Amniotic epithelial cell (primary cell): ENCODE data around the gene MYRF.

Experiments
- DNase-seq: peaks from one replicate; pipeline ENCODE4 v3.0.0-alpha.2; 2010; ENCODE audit warnings: low read depth

Gene MYRF

DNA sequence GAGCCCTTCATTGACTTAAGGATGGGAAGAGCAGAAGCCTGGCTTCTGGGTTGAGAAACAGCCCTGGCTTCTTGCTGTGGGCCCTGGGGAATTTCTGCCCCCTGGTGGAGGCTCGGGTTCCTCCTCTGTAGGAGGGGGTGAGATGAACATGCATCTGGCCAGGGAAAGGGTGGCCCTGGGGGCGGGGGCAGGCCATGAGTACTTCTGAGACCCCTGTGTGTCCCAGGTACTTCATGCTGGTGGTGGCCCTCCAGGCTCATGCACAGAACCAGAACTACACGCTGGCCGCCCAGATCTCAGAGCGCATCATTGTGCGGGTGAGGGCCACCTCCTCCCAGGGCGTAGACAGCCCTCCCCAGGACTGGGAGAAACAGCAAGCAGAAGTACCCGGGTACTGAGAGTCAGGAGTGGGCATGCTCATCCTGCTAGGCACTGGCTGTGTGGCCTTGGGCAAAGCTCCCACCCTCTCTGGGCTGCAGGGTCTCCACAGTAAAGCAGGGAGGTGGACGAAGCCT lies 24.2 kb downstream of the MYRF start:
- DNase-seq: peak; percentile 79

- peak; percentile 63 for DNase-seq
These were observed 25.0 kb downstream of the MYRF start for GRCh38 chr11:61777234-61778090.

GRCh38 chr11:61778357-61778886 lies 26.0 kb downstream of the MYRF start:
- DNase-seq: no peak

GRCh38 chr11:61778920-61779650 lies 26.6 kb downstream of the MYRF start:
- no peak for DNase-seq

GRCh38 chr11:61779666-61780525 lies 27.5 kb downstream of the MYRF start:
- DNase-seq: no peak

GRCh38 chr11:61780581-61781162 lies 28.2 kb downstream of the MYRF start:
- no peak for DNase-seq

DNA sequence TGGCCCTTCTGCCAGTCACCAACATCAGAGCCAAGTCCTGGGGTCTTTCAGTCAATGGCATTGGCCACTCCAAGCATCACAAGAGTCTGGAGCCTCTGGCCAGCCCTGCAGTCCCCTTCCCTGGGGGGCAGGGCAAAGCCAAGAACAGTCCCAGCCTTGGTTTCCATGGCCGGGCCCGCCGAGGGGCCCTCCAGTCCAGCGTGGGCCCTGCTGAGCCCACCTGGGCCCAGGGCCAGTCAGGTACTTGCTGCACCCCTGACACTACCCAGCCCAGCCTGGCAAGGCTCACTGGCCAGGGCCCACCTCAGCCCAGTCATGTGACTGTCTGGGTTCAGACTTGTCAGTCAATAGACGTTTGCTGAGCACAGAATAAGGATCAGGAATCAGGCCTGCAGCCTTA lies 29.1 kb downstream of the MYRF start:
- no peak for DNase-seq

GRCh38 chr11:61782299-61782698 lies 29.9 kb downstream of the MYRF start:
- no peak for DNase-seq

- DNase-seq: no peak
These were observed 30.4 kb downstream of the MYRF start for GRCh38 chr11:61782841-61783240.

DNA sequence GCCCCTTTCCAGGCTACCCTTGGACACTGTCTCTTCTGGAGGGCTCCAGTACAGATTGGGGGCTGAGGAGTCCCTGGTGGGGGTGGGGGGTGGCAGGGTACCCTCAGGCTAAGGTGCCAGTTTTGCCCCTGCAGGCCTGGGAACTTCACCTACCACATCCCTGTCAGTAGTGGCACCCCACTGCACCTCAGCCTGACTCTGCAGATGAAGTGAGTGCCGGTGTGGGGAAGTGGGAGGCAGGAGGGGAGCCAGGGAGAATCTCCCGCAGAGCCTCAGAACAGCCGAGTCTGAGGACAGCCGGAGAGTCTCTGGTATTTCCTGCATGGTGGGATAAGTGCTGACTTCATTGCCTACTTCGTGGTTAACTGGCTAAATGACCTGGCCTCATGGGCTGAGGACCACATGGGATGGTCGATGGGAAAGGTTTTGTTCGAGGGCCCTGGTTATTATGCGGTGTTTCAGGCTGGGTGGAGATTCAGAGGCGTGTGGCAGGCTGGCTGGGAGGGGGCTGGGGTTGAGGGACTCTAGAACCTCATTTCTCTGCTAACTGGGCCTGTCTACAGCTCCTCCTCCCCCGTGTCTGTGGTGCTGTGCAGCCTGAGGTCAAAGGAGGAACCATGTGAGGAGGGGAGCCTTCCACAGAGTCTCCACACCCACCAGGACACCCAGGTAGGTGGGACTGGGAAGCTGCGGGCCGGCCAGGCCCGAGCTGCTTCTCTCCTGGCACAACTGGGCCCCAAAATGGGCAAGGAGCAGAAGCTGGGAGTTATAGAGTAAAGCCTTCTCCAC lies 31.5 kb downstream of the MYRF start:
- DNase-seq: peak; percentile 64

- no peak for DNase-seq
These were observed 32.0 kb downstream of the MYRF start for GRCh38 chr11:61784506-61784805.

DNA sequence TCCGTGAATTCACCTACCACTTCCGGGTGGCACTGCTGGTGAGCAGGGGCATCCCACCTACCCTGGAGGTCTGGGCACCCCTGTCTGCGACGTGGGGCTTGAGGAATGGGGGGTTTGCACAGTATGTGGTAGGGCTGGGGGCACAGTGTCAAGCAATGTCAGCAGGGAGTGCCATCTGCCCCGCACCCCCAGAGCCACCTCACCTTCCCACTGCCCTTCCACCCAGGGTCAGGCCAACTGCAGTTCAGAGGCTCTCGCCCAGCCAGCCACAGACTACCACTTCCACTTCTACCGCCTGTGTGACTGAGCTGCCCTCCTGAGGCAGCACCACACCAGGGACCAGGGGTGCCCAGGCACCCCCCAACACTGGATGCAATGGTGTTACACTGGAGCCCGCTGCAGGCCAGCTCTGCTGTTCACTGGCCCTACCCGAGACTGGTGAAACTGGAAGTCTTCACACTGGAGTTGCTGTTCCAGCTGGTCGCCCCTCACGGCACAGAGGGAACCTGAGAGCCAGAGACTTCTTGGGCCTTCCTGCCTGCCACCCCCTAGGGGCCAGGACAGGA lies 33.5 kb downstream of the MYRF start:
- no peak for DNase-seq

DNA sequence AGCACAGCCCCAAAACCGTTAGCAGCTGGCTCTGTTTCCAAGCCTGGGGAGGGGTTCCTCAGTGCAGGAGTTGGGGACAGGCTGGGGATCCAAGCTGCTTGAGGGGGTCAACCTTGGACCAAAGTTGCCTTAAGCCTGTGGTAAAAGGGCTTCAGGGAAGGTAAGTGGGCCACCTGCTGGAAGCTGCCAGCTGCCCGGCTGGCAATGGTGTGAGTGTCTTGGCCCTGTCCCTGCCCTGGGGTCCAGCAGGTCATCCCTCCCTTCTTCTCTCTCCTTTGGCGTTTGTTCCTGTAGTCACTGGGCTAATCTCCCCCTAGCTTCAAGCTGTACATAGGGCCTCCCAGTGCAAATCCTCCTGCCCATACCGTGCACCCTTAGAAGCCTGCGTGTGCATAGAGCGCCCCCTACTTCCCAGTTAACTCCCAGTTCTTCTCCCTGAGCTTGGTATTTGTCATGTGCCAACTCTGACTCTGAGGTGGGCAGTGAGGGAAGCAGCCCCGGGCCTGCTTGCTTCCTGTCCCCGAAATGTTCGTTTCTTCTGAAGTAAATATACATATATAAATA lies 35.6 kb downstream of the MYRF start:
- DNase-seq: peak; percentile 89

DNA sequence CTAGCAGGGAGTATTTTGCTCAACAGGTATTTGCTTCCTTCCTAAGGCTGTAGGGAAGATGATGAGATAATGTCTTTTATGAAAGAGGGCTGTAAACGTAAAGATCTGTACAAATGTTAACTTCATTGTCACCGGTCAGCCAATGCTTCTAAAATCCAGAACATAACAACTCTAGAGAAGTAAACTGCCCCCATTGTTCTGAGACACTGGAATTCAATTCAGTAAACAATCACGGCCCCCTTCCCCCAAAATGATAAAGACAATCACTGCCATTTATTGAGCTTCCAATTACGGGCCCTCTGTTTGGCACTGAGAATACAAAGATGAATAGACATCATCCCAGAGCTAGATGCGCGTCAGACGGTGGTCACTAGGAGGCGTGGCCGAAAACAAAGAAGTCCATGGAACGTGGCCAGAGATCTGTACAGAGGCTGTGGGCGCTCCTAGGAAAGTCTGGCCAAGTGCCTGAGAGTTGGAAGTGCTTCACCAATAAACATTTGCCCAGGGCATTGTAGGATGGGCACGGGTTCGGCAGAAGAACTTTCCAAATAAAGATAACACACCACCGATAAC lies 39.4 kb downstream of the MYRF start:
- peak; percentile 89 for DNase-seq

- peak; percentile 95 for DNase-seq
These were observed 40.1 kb downstream of the MYRF start, which contains the start of the genes FEN1 and TMEM258 for GRCh38 chr11:61792310-61793082. Gene FEN1 (plus strand): TSS chr11:61792911. CDS start chr11:61795362, 2,451 bp downstream. Gene TMEM258 (minus strand): TSS chr11:61792599. CDS start chr11:61792558, 41 bp downstream.

GRCh38 chr11:61793083-61793828 lies 40.8 kb downstream of the MYRF start:
- no peak for DNase-seq

- no peak for DNase-seq
These were observed 41.4 kb downstream of the MYRF start for GRCh38 chr11:61793829-61794204.

DNA sequence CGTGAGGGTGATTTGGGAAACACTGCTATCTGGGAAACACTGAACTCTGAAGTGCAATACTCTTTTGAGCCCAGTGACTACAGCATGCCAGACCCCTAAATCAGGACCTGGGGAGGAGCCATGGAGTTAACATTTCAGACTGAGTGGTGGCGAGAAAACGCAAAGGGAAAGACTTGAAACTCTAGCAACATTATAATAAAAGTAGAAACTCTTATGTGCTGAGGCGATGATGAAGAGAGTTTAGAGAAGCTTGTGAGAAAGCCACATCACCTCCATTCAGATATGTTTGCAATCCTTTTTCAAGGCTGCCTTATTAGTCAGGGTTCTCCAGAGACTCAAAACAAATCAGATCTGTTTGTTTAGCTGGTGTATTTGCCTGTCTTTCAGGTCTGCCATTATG lies 42.1 kb downstream of the MYRF start:
- no peak for DNase-seq
